HG03103 (cell line): ENCODE measurements around the gene ASB18.
"Not testable (repeated sequence)": the region's sequence is repeated elsewhere in the genome, so short reads cannot be mapped to it uniquely, and the experiment has no call there.

Experiments used
- ATAC-seq: cut with Tn5 transposase; IDR thresholded peaks from one replicate; pipeline ENCODE4 v1.9.1; 2021; ENCODE audit warnings: low read depth; ENCODE audit not compliant: unreplicated experiment

Gene ASB18

DNA sequence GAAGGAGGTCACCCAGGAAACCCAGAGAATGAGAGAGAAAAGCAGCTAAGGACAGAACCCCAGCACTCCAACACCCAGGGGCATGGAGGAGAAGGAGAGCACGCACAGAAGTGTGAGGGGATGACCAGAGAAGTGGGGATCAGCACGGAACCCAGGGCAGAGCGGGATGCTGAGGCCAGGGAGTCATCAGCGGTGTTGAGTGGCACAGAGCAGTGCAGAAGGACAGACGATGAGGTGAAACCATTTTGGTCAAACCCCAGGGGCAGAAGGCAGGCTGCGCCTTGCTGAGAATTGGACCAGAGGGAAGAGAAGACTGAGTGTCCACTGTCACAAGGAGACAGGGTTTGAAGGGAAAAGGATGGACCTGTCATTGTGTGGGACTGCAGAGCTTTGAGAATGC lies 23.4 kb upstream of the ASB18 start:
- no peak for ATAC-seq

- no peak for ATAC-seq
Measured at GRCh38 chr2:236286873-236287545, 22.8 kb upstream of the ASB18 start.

DNA sequence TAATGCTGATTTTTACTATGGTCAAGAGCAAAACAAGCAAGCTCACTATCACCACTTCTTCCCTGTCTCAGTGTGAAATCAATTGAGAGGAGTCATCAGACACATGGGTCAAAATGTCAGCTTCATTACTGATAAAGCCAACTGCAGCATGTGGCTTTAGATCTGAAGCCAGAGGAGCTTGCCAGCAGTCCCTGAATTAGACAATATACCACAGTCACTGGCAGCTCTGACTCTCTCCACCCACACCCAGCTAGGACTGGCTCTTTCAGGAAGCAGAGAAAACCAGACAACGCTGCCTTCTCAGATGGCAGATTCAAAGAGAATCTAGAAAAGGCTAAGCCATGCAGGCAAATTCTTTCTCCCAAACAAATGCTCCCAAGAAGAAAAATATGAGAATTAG lies 20.0 kb upstream of the ASB18 start:
- ATAC-seq, result no peak

- ATAC-seq, result no peak
Measured at GRCh38 chr2:236282406-236282805, 18.2 kb upstream of the ASB18 start.

GRCh38 chr2:236281423-236281822 lies 17.2 kb upstream of the ASB18 start:
- ATAC-seq, result no peak

GRCh38 chr2:236273126-236273525 lies 8.9 kb upstream of the ASB18 start:
- ATAC-seq, result no peak

GRCh38 chr2:236271851-236272250 lies 7.6 kb upstream of the ASB18 start:
- no peak for ATAC-seq

DNA sequence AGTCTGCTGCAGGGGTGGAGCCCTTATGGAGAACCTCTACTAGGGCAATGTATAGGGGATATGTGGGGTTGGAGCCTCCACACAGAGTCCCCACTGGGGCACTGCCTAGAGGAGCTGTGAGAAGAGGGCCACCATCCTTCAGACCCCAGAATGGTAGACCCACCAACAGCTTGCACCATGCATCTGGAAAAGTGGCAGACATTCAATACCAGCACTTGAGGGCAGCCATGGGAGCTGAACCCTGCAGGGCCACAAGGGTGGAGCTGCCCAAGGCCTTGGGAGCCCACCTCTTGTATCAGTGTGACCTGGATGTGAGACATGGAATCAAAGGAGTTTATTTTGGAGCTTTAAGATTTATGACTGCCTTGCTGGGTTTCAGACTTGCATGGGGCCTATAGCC lies 5.7 kb upstream of the ASB18 start:
- not testable (repeated sequence) for ATAC-seq

DNA sequence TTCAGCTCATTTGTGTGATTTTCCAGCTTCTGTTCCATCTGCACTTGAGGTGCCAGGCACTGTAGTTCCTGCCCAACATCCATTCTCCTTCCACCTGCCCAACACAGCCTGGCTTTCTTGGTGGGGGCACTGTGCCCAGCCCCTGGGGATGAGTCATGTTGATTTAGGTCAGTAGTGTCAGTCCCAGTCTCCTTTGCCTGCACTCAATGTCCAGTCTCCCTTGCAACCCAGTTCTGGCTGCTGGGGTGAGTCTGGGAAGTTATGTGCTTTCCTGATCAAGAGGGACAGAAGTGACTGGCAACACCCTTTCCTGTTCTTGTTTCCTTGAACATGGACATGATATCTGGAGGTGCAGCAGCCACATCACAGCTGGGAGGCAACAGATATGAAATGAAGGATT lies 1.5 kb upstream of the ASB18 start:
- no peak for ATAC-seq

DNA sequence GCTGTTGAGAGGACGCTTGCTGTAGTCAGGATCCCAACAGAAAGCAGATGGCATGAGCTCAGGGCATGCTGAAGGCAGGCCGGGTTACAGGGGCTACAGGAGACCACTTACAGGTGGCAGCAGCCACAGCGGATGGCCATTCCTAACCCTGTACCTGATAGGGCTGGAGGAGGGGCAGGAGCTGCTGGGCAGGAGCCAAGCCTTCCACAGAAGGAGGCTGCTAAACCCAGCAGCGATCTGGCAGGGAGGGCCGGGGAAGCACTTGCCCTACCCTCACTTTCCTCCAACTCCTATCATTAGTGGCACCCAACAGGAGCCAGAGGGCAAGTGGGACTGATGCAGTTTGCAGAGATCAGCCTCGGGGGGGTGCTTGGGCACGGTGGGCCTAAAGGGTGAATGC lies 2.0 kb downstream of the ASB18 start:
- no peak for ATAC-seq

- ATAC-seq, result no peak
Measured at GRCh38 chr2:236261452-236261851, 2.8 kb downstream of the ASB18 start.

- ATAC-seq, result no peak
Measured at GRCh38 chr2:236259371-236259770, 4.8 kb downstream of the ASB18 start.

GRCh38 chr2:236257575-236257974 lies 6.6 kb downstream of the ASB18 start:
- ATAC-seq, result no peak

- ATAC-seq, result no peak
Measured at GRCh38 chr2:236257136-236257535, 7.1 kb downstream of the ASB18 start.

DNA sequence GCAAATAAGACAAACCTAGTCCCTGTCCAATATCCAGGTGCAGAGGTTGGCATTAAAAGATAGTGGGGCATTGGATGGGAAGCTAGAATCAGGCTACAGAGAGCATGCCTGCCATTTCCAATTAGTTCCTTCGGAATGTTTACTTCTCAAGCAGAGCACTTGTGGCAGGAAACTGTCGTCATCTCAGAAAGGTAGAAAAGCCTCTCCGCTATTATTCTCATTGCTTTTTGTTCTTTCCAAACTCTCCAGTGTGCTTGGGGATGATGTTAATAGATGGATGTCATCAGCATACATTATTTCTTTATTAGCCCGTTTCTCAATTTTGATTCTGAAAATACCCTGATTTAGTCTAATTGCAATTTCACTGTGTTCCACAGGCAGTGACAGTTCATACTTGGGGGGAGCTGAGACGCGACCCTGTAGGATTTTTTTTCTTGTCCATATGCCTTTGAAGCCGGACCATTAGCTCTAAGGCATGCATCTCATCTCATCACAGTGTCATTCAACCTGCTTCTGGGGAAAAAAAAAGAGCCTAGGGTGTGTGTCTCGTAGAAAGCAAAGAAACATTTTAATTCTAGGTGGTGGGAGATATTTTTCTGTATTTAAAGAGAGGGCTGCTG lies 7.7 kb downstream of the ASB18 start:
- ATAC-seq, result no peak

DNA sequence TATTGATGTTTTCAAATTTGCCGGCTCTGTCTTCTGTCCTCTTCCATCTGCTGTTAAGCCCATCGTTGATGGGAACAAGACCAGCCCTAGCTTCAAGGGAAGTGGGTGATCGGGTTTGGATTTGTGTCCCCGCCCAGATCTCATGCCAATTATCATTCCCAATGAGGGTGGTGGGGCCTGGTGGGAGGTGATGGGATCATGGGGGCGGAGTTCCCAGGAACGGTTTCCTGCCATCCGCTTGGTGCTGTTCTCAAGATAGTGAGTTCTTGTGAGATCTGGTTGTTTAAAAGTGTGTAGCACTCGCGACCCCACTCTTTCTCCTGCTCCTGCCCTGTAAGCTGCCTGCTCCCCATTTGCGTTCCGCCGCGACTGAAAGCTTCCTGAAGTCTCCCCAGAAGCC lies 9.5 kb downstream of the ASB18 start:
- ATAC-seq, result no peak

DNA sequence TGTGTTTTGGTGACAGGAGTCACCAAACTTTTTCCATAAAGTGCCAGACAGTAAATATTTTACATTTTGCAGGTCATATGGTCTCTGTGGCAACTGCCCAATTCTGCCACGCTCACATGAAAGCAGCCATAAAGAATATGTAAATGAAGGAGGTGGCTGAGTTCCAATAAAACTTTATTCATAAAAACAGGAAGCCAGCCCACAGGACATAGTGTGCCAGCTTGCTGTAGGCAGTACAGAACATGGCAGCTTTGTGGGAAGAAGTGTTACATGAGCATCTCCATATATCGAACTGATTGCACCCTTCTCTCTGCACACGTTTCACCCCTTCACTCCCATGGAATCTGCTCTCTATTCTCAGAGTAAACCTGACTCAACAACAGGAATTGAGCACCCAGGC lies 10.2 kb downstream of the ASB18 start:
- ATAC-seq, result no peak

DNA sequence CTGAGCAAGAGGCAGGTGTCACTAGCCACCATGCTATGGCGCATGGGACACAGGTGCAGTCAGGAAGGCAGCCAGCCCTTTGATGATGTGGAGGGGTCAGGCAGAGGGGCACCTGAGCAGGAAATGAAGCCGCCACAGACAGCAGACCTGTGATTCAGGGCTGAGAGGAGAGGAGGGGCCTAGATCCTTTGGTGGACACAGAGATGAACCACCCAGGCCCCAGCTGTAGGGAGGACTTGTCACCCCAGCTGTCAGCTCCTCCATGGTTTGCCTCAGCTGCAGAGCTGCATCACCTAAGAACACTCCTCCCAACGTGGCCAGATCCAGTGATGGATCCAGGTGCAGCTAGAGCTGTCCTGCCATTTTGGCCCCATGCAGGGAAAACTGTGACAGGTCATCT lies 11.6 kb downstream of the ASB18 start:
- no peak for ATAC-seq

GRCh38 chr2:236250909-236251579 lies 13.2 kb downstream of the ASB18 start:
- ATAC-seq, result no peak

DNA sequence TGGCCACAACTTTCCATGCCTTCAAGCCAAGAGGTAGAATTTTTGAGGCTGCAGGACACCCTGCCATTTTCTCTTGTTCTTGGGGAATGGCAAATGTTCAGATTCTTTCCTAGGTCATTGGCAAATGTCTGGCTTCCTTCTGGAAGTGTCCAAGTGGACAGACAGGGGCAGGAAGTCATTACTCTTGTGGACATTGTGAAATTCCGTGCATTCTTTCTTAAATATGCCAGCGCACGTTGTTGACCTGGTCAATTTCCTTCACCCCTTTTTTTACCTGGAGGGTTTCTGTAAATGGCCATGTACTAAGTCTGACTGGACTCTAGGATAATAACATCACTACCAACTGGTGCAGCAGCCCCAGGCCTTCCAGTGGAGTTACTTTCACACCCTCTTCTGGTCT lies 13.9 kb downstream of the ASB18 start:
- no peak for ATAC-seq

GRCh38 chr2:236249066-236249465 lies 15.1 kb downstream of the ASB18 start:
- ATAC-seq, result no peak

GRCh38 chr2:236246711-236247246 lies 17.4 kb downstream of the ASB18 start:
- ATAC-seq, result no peak
